CD8-positive, alpha-beta memory T cell (primary cell): ENCODE results near the gene GPR4. TPM values are rescaled to one million over a fixed set of nuclear protein-coding genes. Genes with fewer than 3 reads are reported as not detected.

Source experiments
- CTCF ChIA-PET: fragments of 350-600 bp; sonication (Branson Sonifier 250); formaldehyde crosslinking; loops from one replicate; lab custom pipeline; 2021; ENCODE audit warnings: antibody characterized with exemption; lab: Charles Lee
- POLR2A ChIA-PET: fragments of 350-600 bp; sonication (Branson Sonifier 250); formaldehyde crosslinking; loops from one replicate; lab custom pipeline; 2021; ENCODE audit warnings: antibody characterized with exemption; lab: Charles Lee
- DNase-seq, 5 donors: peaks; one replicate each; pipeline versions ENCODE4 v3.0.0 to v3.0.0-alpha.2; 2020 to 2022; ENCODE audit warnings: mixed read lengths in 1 of 5
- H3K27ac ChIP-seq: one replicate; pipeline ENCODE4 v1.7.0; 2013; ENCODE audit warnings: low read depth, mild to moderate bottlenecking, low read length, moderate library complexity
- H3K27me3 ChIP-seq: 2 replicates; pipeline ENCODE4 v1.7.0; 2013; ENCODE audit warnings: low read length, mild to moderate bottlenecking; ENCODE audit not compliant: insufficient read depth, poor library complexity, severe bottlenecking
- H3K36me3 ChIP-seq: 2 replicates; pipeline ENCODE4 v1.7.0; 2013; ENCODE audit warnings: mild to moderate bottlenecking, low read length, moderate library complexity; ENCODE audit not compliant: insufficient read depth
- H3K4me1 ChIP-seq: 2 replicates; pipeline ENCODE4 v1.7.0; 2013; ENCODE audit warnings: mild to moderate bottlenecking, low read length, moderate library complexity; ENCODE audit not compliant: insufficient read depth
- H3K4me3 ChIP-seq: 2 replicates; pipeline ENCODE4 v1.7.0; 2013; ENCODE audit warnings: mild to moderate bottlenecking, low read length
- H3K9me3 ChIP-seq: 2 replicates; pipeline ENCODE4 v1.7.0; 2013; ENCODE audit warnings: mild to moderate bottlenecking, low read length
- H3K27ac Mint-ChIP-seq, 8 donors: one replicate each; pipeline ENCODE4 v1.8.0; 2020 to 2021; ENCODE audit warnings: mixed read lengths in 8 of 8, mild to moderate bottlenecking in 6 of 8, inconsistent platforms in 3 of 8, moderate library complexity in 3 of 8
- H3K27me3 Mint-ChIP-seq, 2 donors: one replicate each; pipeline ENCODE4 v1.8.0; 2020 to 2021; ENCODE audit warnings: mixed read lengths in 2 of 2, mild to moderate bottlenecking in 1 of 2, moderate library complexity in 1 of 2
- H3K36me3 Mint-ChIP-seq, 3 donors: one replicate each; pipeline ENCODE4 v1.8.0; 2020 to 2021; ENCODE audit warnings: mixed read lengths in 3 of 3, inconsistent platforms in 1 of 3, mild to moderate bottlenecking in 1 of 3
- H3K4me1 Mint-ChIP-seq, 3 donors: one replicate each; pipeline ENCODE4 v1.8.0; 2020 to 2021; ENCODE audit warnings: mixed read lengths in 3 of 3, inconsistent platforms in 1 of 3, mild to moderate bottlenecking in 1 of 3
- H3K4me3 Mint-ChIP-seq, 7 donors: one replicate each; pipeline ENCODE4 v1.8.0; 2020 to 2021; ENCODE audit warnings: mixed read lengths in 7 of 7, mild to moderate bottlenecking in 6 of 7, moderate library complexity in 4 of 7, inconsistent platforms in 2 of 7
- H3K9me3 Mint-ChIP-seq, 5 donors: one replicate each; pipeline ENCODE4 v1.8.0; 2020 to 2022; ENCODE audit warnings: mixed read lengths in 5 of 5, mild to moderate bottlenecking in 3 of 5, moderate library complexity in 2 of 5, inconsistent platforms in 1 of 5
- polyA plus RNA-seq: library from polyadenylated mRNA; unstranded; fragments of 300-500 nt; fragmentation: Illumina TruSeq; gene quantifications from one replicate; pipeline ENCODE4 v1.2.3, GENCODE V29; 2021
- total RNA-seq, 2 experiments: library from RNA; stranded (reverse); gene quantifications; one replicate each; pipeline ENCODE4 v1.2.3, GENCODE V29; 2021

GPR4 gene
- total and polyA plus RNA-seq, 3 experiments from 2014 or later: not detected

- Histone ChIP-seq H3K4me3 (no peak overlapping the region), H3K27ac (peak overlapping the region; percentile 84), H3K9me3 (no peaks in the 10 kb centered on the region), H3K36me3 (no peaks in the 10 kb centered on the region), H3K4me1 (peaks cover 47% of the 10 kb centered on the region), H3K27me3 (no peaks in the 10 kb centered on the region)
- DNase-seq: peak; percentile 77 to 90 (median 82)
- Mint-ChIP-seq H3K4me3 (peak overlapping the region; percentile 67 to 89 (median 80)), H3K27me3 (peaks cover 0 to 2% of the 10 kb centered on the region in 2 donors), H3K4me1 (peaks cover 39 to 59% (median 41%) of the 10 kb centered on the region in 3 donors), H3K9me3 (no peaks in the 10 kb centered on the region), H3K36me3 (peaks cover 0 to 4% (median 0%) of the 10 kb centered on the region in 3 donors), H3K27ac (peak overlapping the region; percentile 83 to 98 (median 93))
- ChIA-PET CTCF (interaction anchor here (0.7 to 5.4 kb wide), 27 partner anchors 9 to 215 kb away, joined by 3 to 78 read pairs (median 5); partner anchors contain the start of genes GPR4, PPM1N, QPCTL and RTN2), POLR2A (interaction anchor here (1.0 to 1.7 kb wide), 5 partner anchors 49 to 204 kb away, joined by 3 to 10 read pairs (median 4); partner anchors contain the start of genes OPA3, QPCTL and SNRPD2)
Measured at GRCh38 chr19:45643024-45643926, 41.3 kb upstream of the GPR4 start.

GRCh38 chr19:45641274-45642105 lies 39.5 kb upstream of the GPR4 start:
- Mint-ChIP-seq H3K4me1 (peaks cover 38 to 62% (median 44%) of the 10 kb centered on the region in 3 donors), H3K27me3 (peaks cover 0 to 2% of the 10 kb centered on the region in 2 donors), H3K36me3 (peaks cover 0 to 6% (median 0%) of the 10 kb centered on the region in 3 donors), H3K27ac (peak overlapping the region; percentile 91 to 98 (median 92)), H3K4me3 (peak overlapping the region; percentile 80 to 95 (median 88)), H3K9me3 (no peaks in the 10 kb centered on the region)
- H3K36me3 ChIP-seq: no peaks in the 10 kb centered on the region
- no peaks in the 10 kb centered on the region for H3K27me3 ChIP-seq
- H3K4me3 ChIP-seq: peak overlapping the region; percentile 79
- CTCF ChIA-PET: interaction anchor here (0.8 to 5.4 kb wide), 35 partner anchors 8 to 222 kb away, joined by 3 to 78 read pairs (median 5); partner anchors contain the start of genes FOSB, GIPR, GPR4 and OPA3
- peak overlapping the region; percentile 84 for H3K27ac ChIP-seq
- peaks cover 51% of the 10 kb centered on the region for H3K4me1 ChIP-seq
- DNase-seq: peak; percentile 23 to 73 (median 56)
- no peaks in the 10 kb centered on the region for H3K9me3 ChIP-seq
- POLR2A ChIA-PET: interaction anchor here (0.5 to 1.7 kb wide), 10 partner anchors 10 to 217 kb away, joined by 3 to 10 read pairs (median 4); partner anchors contain the start of gene OPA3

- POLR2A ChIA-PET: interaction anchor here (0.6 to 1.2 kb wide), 4 partner anchors 9 to 216 kb away, joined by 3 to 4 read pairs (median 3); no protein-coding TSS in a partner anchor
- peak overlapping the region; percentile 84 for H3K27ac ChIP-seq
- Mint-ChIP-seq H3K27ac (peak overlapping the region; percentile 91 to 98 (median 92)), H3K27me3 (no peaks in the 10 kb centered on the region), H3K9me3 (no peaks in the 10 kb centered on the region), H3K4me1 (peaks cover 32 to 56% (median 38%) of the 10 kb centered on the region in 3 donors), H3K4me3 (peak overlapping the region; percentile 80 to 95 (median 88)), H3K36me3 (peaks cover 0 to 9% (median 0%) of the 10 kb centered on the region in 3 donors)
- no peaks in the 10 kb centered on the region for H3K9me3 ChIP-seq
- peaks cover 45% of the 10 kb centered on the region for H3K4me1 ChIP-seq
- peak in 4 of 5 donors; percentile 22 to 58 (median 26) for DNase-seq
- H3K27me3 ChIP-seq: no peaks in the 10 kb centered on the region
- CTCF ChIA-PET: interaction anchor here (1.1 to 5.4 kb wide), 10 partner anchors 24 to 202 kb away, joined by 3 to 78 read pairs (median 14); partner anchors contain the start of genes FOSB, GIPR, GPR4 and OPA3
- H3K36me3 ChIP-seq: no peaks in the 10 kb centered on the region
- H3K4me3 ChIP-seq: peak overlapping the region; percentile 79
Measured at GRCh38 chr19:45640849-45641273, 38.8 kb upstream of the GPR4 start.

GRCh38 chr19:45638930-45639729 lies 37.1 kb upstream of the GPR4 start, which contains the start of gene EML2:
TSS of gene EML2 (minus strand) at chr19:45639397. CDS start at chr19:45639376, 21 bp downstream.
- no peaks in the 10 kb centered on the region for H3K27me3 ChIP-seq
- H3K27ac ChIP-seq: peak within 1 kb of the TSS; percentile 61
- H3K4me1 Mint-ChIP-seq: peaks cover 27 to 48% (median 34%) of the 10 kb centered on the region in 3 donors
- H3K4me1 ChIP-seq: peaks cover 43% of the 10 kb centered on the region
- POLR2A ChIA-PET: interaction anchor here (1.3 kb wide), 1 partner anchor 53 kb away, joined by 3 read pairs; the partner anchor contains the start of genes QPCTL and SNRPD2
- peaks cover 0 to 11% (median 0%) of the 10 kb centered on the region in 3 donors for H3K36me3 Mint-ChIP-seq
- H3K9me3 ChIP-seq: no peaks in the 10 kb centered on the region
- peak within 1 kb of the TSS; percentile 88 to 98 (median 94) for H3K4me3 Mint-ChIP-seq
- no peaks in the 10 kb centered on the region for H3K9me3 Mint-ChIP-seq
- no peaks in the 10 kb centered on the region for H3K36me3 ChIP-seq
- peaks cover 0 to 2% of the 10 kb centered on the region in 2 donors for H3K27me3 Mint-ChIP-seq
- H3K4me3 ChIP-seq: peak within 1 kb of the TSS; percentile 89
- DNase-seq: peak; percentile 31 to 59 (median 48)
- CTCF ChIA-PET: interaction anchor here (1.2 to 5.4 kb wide), 4 partner anchors 34 to 141 kb away, joined by 4 to 78 read pairs (median 4); partner anchors contain the start of genes GPR4 and PPM1N
- peak within 1 kb of the TSS; percentile 81 to 95 (median 90) for H3K27ac Mint-ChIP-seq

- Mint-ChIP-seq H3K27me3 (peaks cover 0 to 2% of the 10 kb centered on the region in 2 donors), H3K4me3 (peak overlapping the region; percentile 12 to 94 (median 37)), H3K4me1 (peaks cover 23 to 40% (median 31%) of the 10 kb centered on the region in 3 donors), H3K9me3 (no peaks in the 10 kb centered on the region), H3K36me3 (peaks cover 0 to 12% (median 0%) of the 10 kb centered on the region in 3 donors), H3K27ac (no peak overlapping the region)
- Histone ChIP-seq H3K27me3 (no peaks in the 10 kb centered on the region), H3K4me1 (peaks cover 38% of the 10 kb centered on the region), H3K27ac (peak overlapping the region; percentile 61), H3K4me3 (peak overlapping the region; percentile 89), H3K9me3 (no peaks in the 10 kb centered on the region), H3K36me3 (no peaks in the 10 kb centered on the region)
- ChIA-PET CTCF (interaction anchor here (0.7 to 1.4 kb wide), 8 partner anchors 12 to 159 kb away, joined by 3 to 5 read pairs (median 4); partner anchors contain the start of gene PPM1N), POLR2A (no interaction called here)
- no peak for DNase-seq
Measured at GRCh38 chr19:45637890-45638667, 36.1 kb upstream of the GPR4 start.

GRCh38 chr19:45636902-45637301 lies 34.9 kb upstream of the GPR4 start:
- Histone ChIP-seq H3K36me3 (no peaks in the 10 kb centered on the region), H3K27me3 (no peaks in the 10 kb centered on the region), H3K4me1 (peaks cover 34% of the 10 kb centered on the region), H3K4me3 (no peak overlapping the region), H3K27ac (peak overlapping the region; percentile 12), H3K9me3 (no peaks in the 10 kb centered on the region)
- POLR2A ChIA-PET: interaction anchor here (1.0 kb wide), 1 partner anchor 18 kb away, joined by 4 read pairs; no protein-coding TSS in a partner anchor
- H3K9me3 Mint-ChIP-seq: no peaks in the 10 kb centered on the region
- CTCF ChIA-PET: interaction anchor here (0.6 to 1.4 kb wide), 2 partner anchors 18 to 31 kb away, joined by 3 to 4 read pairs; no protein-coding TSS in a partner anchor
- peak overlapping the region in 1 of 7 donors; percentile 23 for H3K4me3 Mint-ChIP-seq
- no peak overlapping the region for H3K27ac Mint-ChIP-seq
- H3K4me1 Mint-ChIP-seq: peaks cover 20 to 30% (median 24%) of the 10 kb centered on the region in 3 donors
- H3K36me3 Mint-ChIP-seq: peaks cover 0 to 18% (median 0%) of the 10 kb centered on the region in 3 donors
- no peak for DNase-seq
- H3K27me3 Mint-ChIP-seq: peaks cover 0 to 2% of the 10 kb centered on the region in 2 donors
